Glutamatergic neuron (in vitro differentiated cells): ENCODE measurements around the gene PIK3C2G. TPM values are rescaled to one million over a fixed set of nuclear protein-coding genes. Genes with fewer than 3 reads are reported as not detected.

Experiments used
- DNase-seq: peaks from one replicate; pipeline ENCODE4 v3.0.0; 2022
- H3K27ac Mint-ChIP-seq: one replicate; pipeline ENCODE4 v1.8.0; 2020; ENCODE audit warnings: mild to moderate bottlenecking, mixed read lengths, inconsistent platforms; ENCODE audit not compliant: unreplicated experiment
- H3K27me3 Mint-ChIP-seq: one replicate; pipeline ENCODE4 v1.8.0; 2020; ENCODE audit warnings: mild to moderate bottlenecking, moderate library complexity, mixed read lengths, inconsistent platforms; ENCODE audit not compliant: unreplicated experiment
- H3K36me3 Mint-ChIP-seq: one replicate; pipeline ENCODE4 v1.8.0; 2020; ENCODE audit warnings: mild to moderate bottlenecking, mixed read lengths, inconsistent platforms; ENCODE audit not compliant: unreplicated experiment
- H3K4me1 Mint-ChIP-seq: one replicate; pipeline ENCODE4 v1.8.0; 2020; ENCODE audit warnings: mild to moderate bottlenecking, low read depth, mixed read lengths, inconsistent platforms; ENCODE audit not compliant: unreplicated experiment
- H3K4me3 Mint-ChIP-seq: one replicate; pipeline ENCODE4 v1.8.0; 2020; ENCODE audit warnings: mild to moderate bottlenecking, mixed read lengths, inconsistent platforms; ENCODE audit not compliant: unreplicated experiment
- H3K9me3 Mint-ChIP-seq: one replicate; pipeline ENCODE4 v1.8.0; 2020; ENCODE audit warnings: mild to moderate bottlenecking, moderate library complexity, mixed read lengths, inconsistent platforms; ENCODE audit not compliant: unreplicated experiment
- CTCF ChIP-seq: fragments of 200-600 bp; sonication (generic); IDR thresholded peaks from one replicate; pipeline ENCODE4 v1.5.0; 2021; ENCODE audit not compliant: partially characterized antibody, unreplicated experiment
- total RNA-seq: library from RNA; stranded (reverse); fragmentation: NEBNext Ultra II Directional; extraction: Animal tissue kit (Norgen Biotek cat#: 25700); gene quantifications from one replicate; pipeline ENCODE4 v1.2.1, GENCODE V29; 2021; ENCODE audit not compliant: unreplicated experiment

PIK3C2G gene
- total RNA-seq, 1 donor from 2014 or later, result not detected

GRCh38 chr12:18313306-18313705 lies 52.0 kb downstream of the PIK3C2G start:
- Mint-ChIP-seq H3K27ac (peak overlapping the region; percentile 26), H3K36me3 (no peaks in the 10 kb centered on the region), H3K27me3 (no peaks in the 10 kb centered on the region), H3K9me3 (peaks cover 2% of the 10 kb centered on the region), H3K4me1 (peaks cover 11% of the 10 kb centered on the region), H3K4me3 (no peak overlapping the region)
- no peak for TF ChIP-seq CTCF
- no peak for DNase-seq

GRCh38 chr12:18320036-18320617 lies 58.8 kb downstream of the PIK3C2G start:
- no peak for DNase-seq
- TF ChIP-seq CTCF, result peak; percentile 69
- H3K36me3 Mint-ChIP-seq, result no peaks in the 10 kb centered on the region
- no peak overlapping the region for H3K27ac Mint-ChIP-seq
- no peaks in the 10 kb centered on the region for H3K27me3 Mint-ChIP-seq
- H3K9me3 Mint-ChIP-seq, result no peaks in the 10 kb centered on the region
- no peak overlapping the region for H3K4me3 Mint-ChIP-seq
- peaks cover 4% of the 10 kb centered on the region for H3K4me1 Mint-ChIP-seq

DNA sequence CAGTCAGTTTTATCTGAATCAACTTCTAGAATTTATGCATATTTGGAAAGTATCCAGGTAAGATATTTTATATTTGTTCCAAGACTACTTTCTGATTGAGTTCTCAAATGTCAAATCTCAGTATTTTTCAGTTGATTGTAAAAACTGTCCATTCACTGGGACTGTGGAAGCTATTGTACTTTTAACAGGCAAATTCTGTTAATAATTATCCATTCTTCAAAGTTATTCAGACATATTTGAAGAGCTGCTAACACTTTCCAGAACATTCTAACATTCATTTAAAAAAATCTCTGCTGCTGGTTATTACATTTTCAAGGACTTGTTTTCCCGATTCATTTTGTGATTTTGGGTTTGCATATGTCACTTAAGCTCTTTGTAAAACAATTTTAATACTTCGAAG lies 59.7 kb downstream of the PIK3C2G start:
- Mint-ChIP-seq H3K4me3 (no peak overlapping the region), H3K36me3 (no peaks in the 10 kb centered on the region), H3K27me3 (no peaks in the 10 kb centered on the region), H3K9me3 (no peaks in the 10 kb centered on the region), H3K4me1 (peaks cover 4% of the 10 kb centered on the region), H3K27ac (no peak overlapping the region)
- TF ChIP-seq CTCF, result no peak
- no peak for DNase-seq

- Mint-ChIP-seq H3K27ac (no peak overlapping the region), H3K36me3 (no peaks in the 10 kb centered on the region), H3K9me3 (no peaks in the 10 kb centered on the region), H3K4me1 (peaks cover 4% of the 10 kb centered on the region), H3K4me3 (no peak overlapping the region), H3K27me3 (no peaks in the 10 kb centered on the region)
- no peak for TF ChIP-seq CTCF
- no peak for DNase-seq
These were observed 61.8 kb downstream of the PIK3C2G start for GRCh38 chr12:18323159-18323558.

DNA sequence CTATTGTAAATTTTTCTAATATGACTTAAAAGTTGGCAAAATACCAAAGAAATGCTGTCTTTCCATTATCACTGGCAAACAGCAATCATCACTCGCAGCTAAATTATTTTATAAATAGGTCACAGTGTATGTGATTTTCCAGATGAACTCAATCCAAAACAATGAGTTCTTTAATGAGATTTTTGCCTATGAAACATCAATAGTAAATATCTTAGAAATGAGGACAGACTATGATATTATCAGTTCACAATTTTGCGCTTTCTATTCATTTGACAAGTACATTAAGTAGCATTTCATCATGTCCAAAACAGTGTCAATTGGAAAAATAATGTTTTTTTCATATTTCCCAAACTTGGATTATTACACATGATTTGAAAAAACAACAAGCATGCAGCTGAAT lies 65.7 kb downstream of the PIK3C2G start:
- no peak for TF ChIP-seq CTCF
- no peaks in the 10 kb centered on the region for H3K9me3 Mint-ChIP-seq

More for the DNA sequence above, 65.7 kb downstream of the PIK3C2G start:
- no peak for DNase-seq
- H3K36me3 Mint-ChIP-seq, result no peaks in the 10 kb centered on the region
- peaks cover under 1% of the 10 kb centered on the region for H3K4me1 Mint-ChIP-seq
- H3K4me3 Mint-ChIP-seq, result no peak overlapping the region
- no peak overlapping the region for H3K27ac Mint-ChIP-seq
- no peaks in the 10 kb centered on the region for H3K27me3 Mint-ChIP-seq
